Mesenchymal stem cell (in vitro differentiated cells and primary cell): Measurements from ENCODE around the gene SLC35F3. TPM values are rescaled to one million over a fixed set of nuclear protein-coding genes. Genes with fewer than 3 reads are reported as not detected.

Experiments
- DNase-seq: peaks from one replicate; pipeline ENCODE4 v3.0.0-alpha.2; 2013
- H2AFZ ChIP-seq: one replicate; pipeline ENCODE4 v1.6.1; 2013; ENCODE audit warnings: low read depth, mild to moderate bottlenecking, control low read depth, inconsistent platforms, low read length, moderate library complexity
- H2AK5ac ChIP-seq: 2 replicates; pipeline ENCODE4 v1.6.1; 2013; ENCODE audit warnings: low read length, moderate library complexity, mild to moderate bottlenecking, inconsistent platforms; ENCODE audit not compliant: severe bottlenecking
- H2BK120ac ChIP-seq: one replicate; pipeline ENCODE4 v1.6.1; 2013; ENCODE audit warnings: low read depth, mild to moderate bottlenecking, inconsistent platforms, low read length, moderate library complexity
- H2BK12ac ChIP-seq, 2 experiments: one replicate each; pipeline ENCODE4 v1.6.1; 2013; ENCODE audit warnings: inconsistent platforms in 2 of 2, low read length in 2 of 2, mild to moderate bottlenecking in 2 of 2, moderate library complexity in 2 of 2, control low read depth in 1 of 2
- H2BK15ac ChIP-seq: one replicate; pipeline ENCODE4 v1.6.1; 2013; ENCODE audit warnings: mild to moderate bottlenecking, low read depth, inconsistent platforms; ENCODE audit not compliant: poor library complexity, severe bottlenecking
- H2BK5ac ChIP-seq: 2 replicates; pipeline ENCODE4 v1.6.1; 2013; ENCODE audit warnings: low read depth, mild to moderate bottlenecking, low read length, control low read depth, inconsistent platforms; ENCODE audit not compliant: poor library complexity, severe bottlenecking
- H3K14ac ChIP-seq, 2 experiments: one replicate each; pipeline ENCODE4 v1.6.1; 2013; ENCODE audit warnings: inconsistent platforms in 2 of 2, low read length in 2 of 2, control low read depth in 1 of 2, mild to moderate bottlenecking in 1 of 2, moderate library complexity in 1 of 2
- H3K18ac ChIP-seq, 2 experiments: one replicate each; pipeline ENCODE4 v1.6.1; 2013; ENCODE audit warnings: inconsistent platforms in 2 of 2, low read length in 2 of 2, control low read depth in 1 of 2, low read depth in 1 of 2, mild to moderate bottlenecking in 1 of 2
- H3K23ac ChIP-seq, 2 experiments: one replicate each; pipeline ENCODE4 v1.6.1; 2013; ENCODE audit warnings: inconsistent platforms in 2 of 2, low read length in 2 of 2, mild to moderate bottlenecking in 2 of 2, moderate library complexity in 2 of 2, control low read depth in 1 of 2
- H3K27ac ChIP-seq: 2 replicates; pipeline ENCODE4 v1.5.1; 2013; ENCODE audit warnings: mild to moderate bottlenecking, moderate library complexity, low read length, control low read depth, inconsistent platforms; ENCODE audit not compliant: poor library complexity, severe bottlenecking
- H3K27me3 ChIP-seq, 2 experiments: 2 replicates each; pipeline versions ENCODE4 v1.6.1 to v1.7.0; 2013; ENCODE audit warnings: low read length in 2 of 2, mild to moderate bottlenecking in 2 of 2, moderate library complexity in 2 of 2, control low read depth in 1 of 2, inconsistent platforms in 1 of 2; ENCODE audit not compliant: control insufficient read depth in 1 of 2, insufficient read depth in 1 of 2
- H3K36me3 ChIP-seq, 2 experiments: 2 replicates each; pipeline versions ENCODE4 v1.6.1 to v1.7.0; 2013; ENCODE audit warnings: low read length in 2 of 2, control low read depth in 1 of 2, inconsistent platforms in 1 of 2, low read depth in 1 of 2, mild to moderate bottlenecking in 1 of 2; ENCODE audit not compliant: insufficient read depth in 2 of 2, control insufficient read depth in 1 of 2
- H3K4ac ChIP-seq, 2 experiments: one replicate each; pipeline ENCODE4 v1.6.1; 2013; ENCODE audit warnings: inconsistent platforms in 2 of 2, low read length in 2 of 2, mild to moderate bottlenecking in 2 of 2, moderate library complexity in 2 of 2, control low read depth in 1 of 2, low read depth in 1 of 2
- H3K4me1 ChIP-seq: 2 replicates; pipeline ENCODE4 v1.6.1; 2013; ENCODE audit warnings: low read depth, low read length, control low read depth; ENCODE audit not compliant: control insufficient read depth, insufficient read depth
- H3K4me2 ChIP-seq: 2 replicates; pipeline ENCODE4 v1.6.1; 2013; ENCODE audit warnings: low read length, mild to moderate bottlenecking, inconsistent platforms; ENCODE audit not compliant: poor library complexity, severe bottlenecking
- H3K4me3 ChIP-seq, 2 experiments: 2 replicates each; pipeline versions ENCODE4 v1.5.1 to v1.7.0; 2013; ENCODE audit warnings: low read length in 2 of 2, mild to moderate bottlenecking in 2 of 2, control low read depth in 1 of 2, low read depth in 1 of 2; ENCODE audit not compliant: insufficient read depth in 1 of 2
- H3K79me1 ChIP-seq: replicated peaks from 2 replicates; pipeline ENCODE4 v1.6.1; 2013; ENCODE audit warnings: mild to moderate bottlenecking, control low read depth, low read length, inconsistent platforms; ENCODE audit not compliant: poor library complexity, severe bottlenecking
- H3K9ac ChIP-seq: 2 replicates; pipeline ENCODE4 v1.7.0; 2013; ENCODE audit warnings: mild to moderate bottlenecking, low read length, moderate library complexity
- H3K9me3 ChIP-seq: 2 replicates; pipeline ENCODE4 v1.7.0; 2013; ENCODE audit warnings: mild to moderate bottlenecking, low read length; ENCODE audit not compliant: control insufficient read depth
- H4K8ac ChIP-seq: one replicate; pipeline ENCODE4 v1.6.1; 2013; ENCODE audit warnings: inconsistent platforms, mild to moderate bottlenecking, low read length, moderate library complexity
- H4K91ac ChIP-seq: one replicate; pipeline ENCODE4 v1.6.1; 2013; ENCODE audit warnings: mild to moderate bottlenecking, low read length, inconsistent platforms
- WGBS: methylation state at CpG from one replicate; pipeline ENCODE4 v1.1.7; 2013; ENCODE audit warnings: mixed read lengths; 5-methylcytosine and 5-hydroxymethylcytosine counted together
- polyA plus RNA-seq, 2 experiments: library from polyadenylated mRNA; stranded (reverse); fragments of 200-250 nt; gene quantifications; one replicate each; pipeline ENCODE4 v1.2.3, GENCODE V29; 2013

SLC35F3 gene
- polyA plus RNA-seq (2013, experiment 1 of 2) = 0.15 TPM
- polyA plus RNA-seq (2013, experiment 2 of 2) = 0.12 TPM

DNA sequence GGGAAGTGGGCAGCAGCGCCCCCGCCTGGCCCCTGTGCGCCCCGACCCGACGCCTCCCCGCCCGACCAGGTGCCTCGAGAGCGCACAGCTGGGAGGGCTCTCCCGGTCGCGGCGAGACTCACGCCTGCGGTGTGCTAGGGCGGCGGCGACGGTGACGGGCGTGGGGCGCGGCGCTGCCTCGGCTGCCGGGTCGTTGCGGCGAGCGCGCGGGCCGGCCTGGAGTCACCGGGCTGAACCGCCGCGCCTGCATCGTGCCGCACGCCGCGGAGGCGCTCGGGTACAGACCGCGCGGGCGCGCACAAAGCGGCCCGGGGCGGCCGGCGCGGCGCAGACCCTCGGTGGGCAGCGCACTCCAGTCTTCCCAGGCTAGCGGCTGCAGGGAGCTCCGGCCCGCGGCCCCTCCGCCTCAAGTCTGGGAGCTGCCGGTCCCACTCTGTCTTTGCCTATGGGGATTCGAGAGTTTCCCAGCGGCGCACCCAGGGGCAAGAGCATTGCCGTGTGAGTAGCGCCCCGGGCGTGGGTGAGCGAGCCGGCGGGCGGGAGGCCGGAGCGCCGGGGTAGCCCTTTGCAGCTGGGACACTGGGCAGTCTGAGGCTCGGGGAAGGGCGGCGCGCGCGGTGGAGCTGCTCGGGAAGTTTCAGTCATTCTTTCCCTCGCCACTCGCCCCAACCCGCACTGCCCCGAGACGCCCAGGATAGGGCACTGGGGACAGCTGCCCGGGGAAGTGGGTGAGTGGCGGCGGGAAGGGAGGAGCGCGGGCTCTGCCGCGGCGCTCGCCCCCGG lies at the start of gene SLC35F3:
Gene SLC35F3, plus strand, starts transcription at position 44 of the 783 bp plus-strand sequence.
- H3K18ac ChIP-seq = no peak within 1 kb of the TSS
- H2BK12ac ChIP-seq = no peak within 1 kb of the TSS
- peak within 1 kb of the TSS; percentile 74 for H3K4me2 ChIP-seq
- no peak within 1 kb of the TSS for H4K8ac ChIP-seq
- no peak within 1 kb of the TSS for H3K9ac ChIP-seq
- DNase-seq = no peak
- no peak within 1 kb of the TSS for H2AFZ ChIP-seq
- no peak within 1 kb of the TSS for H4K91ac ChIP-seq
- H3K9me3 ChIP-seq = no peaks in the 10 kb centered on the region
- H3K4me3 ChIP-seq = peak within 1 kb of the TSS in 1 of 2 experiments; percentile 36
- no peaks in the 10 kb centered on the region for H3K79me1 ChIP-seq
- no peak within 1 kb of the TSS for H3K4ac ChIP-seq
- no peak within 1 kb of the TSS for H2BK120ac ChIP-seq
- H3K14ac ChIP-seq = no peak within 1 kb of the TSS
- no peak within 1 kb of the TSS for H3K27ac ChIP-seq
- H3K36me3 ChIP-seq = no peaks in the 10 kb centered on the region
- WGBS = under 1% methylated on average over 53 of the region's 101 CpGs
- no peak within 1 kb of the TSS for H2BK5ac ChIP-seq
- no peak within 1 kb of the TSS for H2AK5ac ChIP-seq
- H3K4me1 ChIP-seq = peaks cover 10% of the 10 kb centered on the region
- peaks cover 21 to 24% of the 10 kb centered on the region in 2 experiments for H3K27me3 ChIP-seq
- H3K23ac ChIP-seq = no peak within 1 kb of the TSS
- H2BK15ac ChIP-seq = no peak within 1 kb of the TSS

DNA sequence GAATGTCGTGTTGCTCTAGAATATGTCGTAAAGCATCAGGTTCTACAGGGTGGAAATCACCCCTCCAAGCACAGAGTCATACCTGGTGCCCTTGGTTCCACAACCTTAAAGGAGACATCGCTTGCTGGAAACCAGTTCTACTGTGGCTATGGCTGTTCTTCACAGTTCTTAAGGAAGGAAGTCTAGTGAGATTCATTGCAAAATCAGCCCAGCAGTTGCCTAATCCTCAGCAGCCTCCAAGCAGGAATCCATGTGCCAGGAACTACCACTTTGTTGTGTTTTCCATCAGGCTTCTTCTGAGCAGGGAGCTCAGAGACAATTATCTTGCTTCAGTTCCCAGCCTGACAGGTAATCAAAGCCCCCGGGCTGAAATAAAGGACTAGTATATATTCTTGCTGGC lies 45.0 kb upstream of the SLC35F3 start:
- H4K91ac ChIP-seq = no peak overlapping the region
- no peaks in the 10 kb centered on the region for H3K4me1 ChIP-seq
- no peak overlapping the region for H2BK5ac ChIP-seq
- no peaks in the 10 kb centered on the region for H3K27me3 ChIP-seq
- no peak overlapping the region for H2BK120ac ChIP-seq
- no peak overlapping the region for H2BK12ac ChIP-seq
- H2BK15ac ChIP-seq = no peak overlapping the region
- DNase-seq = no peak
- no peak overlapping the region for H3K9ac ChIP-seq
- H3K9me3 ChIP-seq = peaks cover 4% of the 10 kb centered on the region
- H3K36me3 ChIP-seq = no peaks in the 10 kb centered on the region
- H3K18ac ChIP-seq = no peak overlapping the region
- H2AFZ ChIP-seq = no peak overlapping the region
- no peak overlapping the region for H3K14ac ChIP-seq
- H3K23ac ChIP-seq = no peak overlapping the region
- H3K27ac ChIP-seq = no peak overlapping the region
- 66% methylated on average over 3 of the region's 4 CpGs for WGBS
- H3K4me2 ChIP-seq = no peak overlapping the region
- no peak overlapping the region for H2AK5ac ChIP-seq
- H3K4ac ChIP-seq = no peak overlapping the region
- H3K4me3 ChIP-seq = no peak overlapping the region
- no peaks in the 10 kb centered on the region for H3K79me1 ChIP-seq
- no peak overlapping the region for H4K8ac ChIP-seq

DNA sequence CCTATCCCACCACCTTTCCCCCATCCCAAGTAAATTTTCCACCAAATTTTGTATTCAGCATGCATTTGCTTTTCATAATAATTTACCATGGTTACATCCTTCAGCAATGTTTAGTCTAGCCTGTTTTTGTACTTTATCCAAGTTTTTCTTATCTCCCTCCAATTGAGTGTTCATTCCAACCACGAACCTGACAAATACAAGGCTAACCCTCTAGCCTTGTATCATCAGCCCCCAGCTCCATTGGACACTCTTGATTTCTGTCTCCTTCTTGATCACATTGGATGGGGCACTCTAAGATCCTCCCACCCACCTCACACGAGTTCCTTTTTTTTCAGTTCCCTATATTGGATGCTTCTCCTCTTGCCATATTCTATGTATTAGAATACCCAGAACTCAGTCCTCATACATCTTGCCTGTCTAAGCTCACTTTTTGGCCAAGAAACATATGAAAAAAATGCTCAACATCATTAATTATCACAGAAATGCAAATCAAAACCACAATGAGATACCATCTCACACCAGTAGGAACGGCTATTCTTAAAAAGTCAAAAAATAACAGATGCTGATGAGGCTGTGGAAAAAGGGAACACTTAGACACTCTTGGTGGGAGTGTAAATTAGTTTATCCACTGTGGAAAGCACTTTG lies 40.5 kb upstream of the SLC35F3 start:
- H2AFZ ChIP-seq = no peak overlapping the region
- H3K4me2 ChIP-seq = no peak overlapping the region
- 51% methylated on average over 3 of the region's 3 CpGs for WGBS
- no peak overlapping the region for H3K9ac ChIP-seq
- peaks cover 31% of the 10 kb centered on the region for H3K9me3 ChIP-seq
- H3K27me3 ChIP-seq = no peaks in the 10 kb centered on the region
- H3K79me1 ChIP-seq = no peaks in the 10 kb centered on the region
- DNase-seq = no peak
- H2BK120ac ChIP-seq = no peak overlapping the region
- H2BK15ac ChIP-seq = no peak overlapping the region
- H3K23ac ChIP-seq = no peak overlapping the region
- H4K8ac ChIP-seq = no peak overlapping the region
- no peak overlapping the region for H4K91ac ChIP-seq
- no peak overlapping the region for H3K4ac ChIP-seq
- no peak overlapping the region for H3K27ac ChIP-seq
- no peak overlapping the region for H3K18ac ChIP-seq
- H3K36me3 ChIP-seq = no peaks in the 10 kb centered on the region
- no peak overlapping the region for H2AK5ac ChIP-seq
- H3K14ac ChIP-seq = no peak overlapping the region
- H2BK5ac ChIP-seq = no peak overlapping the region
- no peak overlapping the region for H2BK12ac ChIP-seq
- H3K4me1 ChIP-seq = no peaks in the 10 kb centered on the region
- no peak overlapping the region for H3K4me3 ChIP-seq

DNA sequence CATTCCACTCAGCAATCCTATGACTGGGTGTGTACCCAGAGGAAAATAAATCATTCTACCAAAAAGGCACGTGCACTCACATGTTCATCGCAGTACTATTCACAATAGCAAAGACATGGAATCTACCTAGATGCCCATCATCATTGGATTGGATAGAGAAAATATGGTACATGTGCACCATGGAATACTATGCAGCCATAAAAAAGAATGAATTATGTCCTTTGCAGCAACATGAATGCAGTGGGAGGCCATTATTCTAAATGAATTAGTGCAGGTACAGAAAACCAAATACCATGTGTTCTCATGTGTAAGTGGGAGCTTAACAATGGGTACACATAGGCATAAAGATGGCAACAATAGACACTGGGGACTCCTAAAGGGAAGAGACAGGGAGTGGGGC lies 39.9 kb upstream of the SLC35F3 start:
- H3K4me1 ChIP-seq = no peaks in the 10 kb centered on the region
- H2AFZ ChIP-seq = no peak overlapping the region
- no peak overlapping the region for H3K9ac ChIP-seq
- H2AK5ac ChIP-seq = no peak overlapping the region
- no peak for DNase-seq
- no CpG with 5 or more reads among the region's 2 CpGs for WGBS
- no peak overlapping the region for H2BK120ac ChIP-seq
- H3K27ac ChIP-seq = no peak overlapping the region
- H3K9me3 ChIP-seq = peaks cover 33% of the 10 kb centered on the region
- H4K91ac ChIP-seq = no peak overlapping the region
- no peak overlapping the region for H3K14ac ChIP-seq
- H3K36me3 ChIP-seq = no peaks in the 10 kb centered on the region
- no peak overlapping the region for H2BK15ac ChIP-seq
- H3K23ac ChIP-seq = no peak overlapping the region
- H2BK12ac ChIP-seq = no peak overlapping the region
- H3K4me2 ChIP-seq = no peak overlapping the region
- H2BK5ac ChIP-seq = no peak overlapping the region
- H4K8ac ChIP-seq = no peak overlapping the region
- no peaks in the 10 kb centered on the region for H3K79me1 ChIP-seq
- H3K18ac ChIP-seq = no peak overlapping the region
- H3K4me3 ChIP-seq = no peak overlapping the region
- H3K27me3 ChIP-seq = no peaks in the 10 kb centered on the region
- no peak overlapping the region for H3K4ac ChIP-seq
